BLaER1 (cell line): Measurements from ENCODE around the gene NT5DC2.

Source experiments
- H3K27ac ChIP-seq: shearing (Covaris generic); formaldehyde crosslinking; 2 replicates; pipeline ENCODE4 v1.8.1; 2022
- H3K27me3 ChIP-seq: shearing (Covaris generic); formaldehyde crosslinking; 2 replicates; pipeline ENCODE4 v1.8.1; 2022
- H3K36me3 ChIP-seq: shearing (Covaris generic); formaldehyde crosslinking; 2 replicates; pipeline ENCODE4 v1.8.1; 2022
- H3K4me1 ChIP-seq: shearing (Covaris generic); formaldehyde crosslinking; 2 replicates; pipeline ENCODE4 v1.8.1; 2022
- H3K4me2 ChIP-seq: shearing (Covaris generic); formaldehyde crosslinking; 2 replicates; pipeline ENCODE4 v1.8.1; 2022
- H3K4me3 ChIP-seq: shearing (Covaris generic); formaldehyde crosslinking; 2 replicates; pipeline ENCODE4 v1.8.1; 2022
- H3K9ac ChIP-seq: shearing (Covaris generic); formaldehyde crosslinking; 2 replicates; pipeline ENCODE4 v1.8.1; 2022
- H3K9me3 ChIP-seq: shearing (Covaris generic); formaldehyde crosslinking; 2 replicates; pipeline ENCODE4 v1.8.1; 2022
- H4K20me1 ChIP-seq: shearing (Covaris generic); formaldehyde crosslinking; 2 replicates; pipeline ENCODE4 v1.8.1; 2022
- Cebpa-rat ChIP-seq: shearing (Covaris generic); IDR thresholded peaks from 2 replicates; pipeline ENCODE4 v1.8.1; 2022

The NT5DC2 gene

GRCh38 chr3:52537726-52538421, 4.2 kb upstream of the NT5DC2 start:
- no peak for TF ChIP-seq Cebpa-rat
- H3K27me3 ChIP-seq = no peaks in the 10 kb centered on the region
- H3K36me3 ChIP-seq = peaks cover 37% of the 10 kb centered on the region
- H3K4me3 ChIP-seq = peak overlapping the region; percentile 81
- H4K20me1 ChIP-seq = peaks cover 49% of the 10 kb centered on the region
- H3K9me3 ChIP-seq = no peaks in the 10 kb centered on the region
- H3K9ac ChIP-seq = peak overlapping the region; percentile 87
- H3K4me2 ChIP-seq = peak overlapping the region; percentile 95
- H3K4me1 ChIP-seq = peaks cover 45% of the 10 kb centered on the region
- H3K27ac ChIP-seq = no peak overlapping the region

DNA sequence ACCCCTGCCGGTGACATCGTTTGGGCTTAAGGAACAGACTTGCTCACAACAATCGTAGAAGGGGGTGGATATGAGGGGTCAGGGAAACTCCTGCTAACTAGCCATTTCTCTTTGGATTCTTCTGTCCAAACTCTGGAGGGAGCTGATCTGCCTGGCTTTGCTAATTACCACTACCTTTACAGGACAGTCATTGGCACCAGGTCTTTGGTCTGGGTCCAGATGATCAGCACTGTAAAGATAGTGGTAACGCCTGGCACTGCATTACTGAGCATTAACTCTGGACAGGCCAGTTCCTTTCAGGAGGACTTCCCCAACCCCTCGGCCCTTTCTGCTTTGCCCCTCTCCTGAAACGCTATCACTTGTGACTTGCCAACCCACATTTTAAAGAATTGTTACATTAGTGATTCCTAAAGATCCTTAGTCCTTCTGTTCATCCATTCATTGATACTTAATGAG, 3.5 kb upstream of the NT5DC2 start:
- H3K27me3 ChIP-seq = no peaks in the 10 kb centered on the region
- no peaks in the 10 kb centered on the region for H3K9me3 ChIP-seq
- H3K9ac ChIP-seq = peak overlapping the region; percentile 87
- peak overlapping the region; percentile 81 for H3K4me3 ChIP-seq
- H3K4me2 ChIP-seq = peak overlapping the region; percentile 95
- peaks cover 47% of the 10 kb centered on the region for H4K20me1 ChIP-seq
- no peak for TF ChIP-seq Cebpa-rat
- peaks cover 34% of the 10 kb centered on the region for H3K36me3 ChIP-seq
- H3K4me1 ChIP-seq = peaks cover 52% of the 10 kb centered on the region
- peak overlapping the region; percentile 80 for H3K27ac ChIP-seq

- H3K4me3 ChIP-seq = peak within 1 kb of the TSS; percentile 81
- no peaks in the 10 kb centered on the region for H3K27me3 ChIP-seq
- peaks cover 28% of the 10 kb centered on the region for H3K36me3 ChIP-seq
- H3K4me2 ChIP-seq = peak within 1 kb of the TSS; percentile 95
- H3K4me1 ChIP-seq = peaks cover 58% of the 10 kb centered on the region
- H4K20me1 ChIP-seq = peaks cover 53% of the 10 kb centered on the region
- no peaks in the 10 kb centered on the region for H3K9me3 ChIP-seq
- H3K27ac ChIP-seq = peak within 1 kb of the TSS; percentile 80
- peak within 1 kb of the TSS; percentile 87 for H3K9ac ChIP-seq
- no peak for TF ChIP-seq Cebpa-rat
These were observed 2.9 kb upstream of the NT5DC2 start, which contains the start of gene UQCC5 for GRCh38 chr3:52536369-52537164. Gene UQCC5, plus strand, starts transcription at chr3:52536605. Its CDS starts 151 bp downstream, at chr3:52536756.

DNA sequence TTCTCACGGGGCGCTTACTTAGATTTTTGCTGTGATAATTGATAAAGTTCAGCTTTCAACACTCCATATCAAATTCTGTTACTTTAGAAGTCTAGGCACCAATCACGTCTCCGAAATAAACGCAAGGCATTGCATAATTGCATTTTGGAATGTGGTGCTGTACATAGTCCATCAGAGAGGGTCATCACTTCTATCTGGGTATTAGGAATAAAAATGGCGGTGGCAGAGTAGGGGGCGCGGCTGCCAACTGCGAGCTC, 2.4 kb upstream of the NT5DC2 start:
- peaks cover 64% of the 10 kb centered on the region for H3K4me1 ChIP-seq

GRCh38 chr3:52535411-52536111, 1.9 kb upstream of the NT5DC2 start:
- Histone ChIP-seq H3K27ac (no peak overlapping the region), H4K20me1 (peaks cover 53% of the 10 kb centered on the region), H3K4me3 (peak overlapping the region; percentile 25; the same call in 1 of the 2 replicates), H3K4me2 (peak overlapping the region; percentile 95), H3K36me3 (peaks cover 25% of the 10 kb centered on the region; the same call in 1 of the 2 replicates), H3K27me3 (no peaks in the 10 kb centered on the region), H3K9me3 (no peaks in the 10 kb centered on the region), H3K9ac (no peak overlapping the region), H3K4me1 (peaks cover 68% of the 10 kb centered on the region)
- TF ChIP-seq Cebpa-rat = no peak

More for the DNA sequence above, 2.4 kb upstream of the NT5DC2 start:
- no peak for TF ChIP-seq Cebpa-rat
- Histone ChIP-seq H4K20me1 (peaks cover 53% of the 10 kb centered on the region), H3K4me3 (peak overlapping the region; percentile 25; the same call in 1 of the 2 replicates), H3K9me3 (no peaks in the 10 kb centered on the region), H3K9ac (no peak overlapping the region), H3K27me3 (no peaks in the 10 kb centered on the region), H3K4me2 (peak overlapping the region; percentile 95), H3K36me3 (peaks cover 26% of the 10 kb centered on the region), H3K27ac (no peak overlapping the region)

GRCh38 chr3:52534281-52535183, 875 bp upstream of the NT5DC2 start:
- H3K27me3 ChIP-seq = no peaks in the 10 kb centered on the region
- H3K4me1 ChIP-seq = peaks cover 77% of the 10 kb centered on the region
- H3K4me2 ChIP-seq = peak overlapping the region; percentile 95
- peak overlapping the region; percentile 93 for H3K4me3 ChIP-seq
- no peaks in the 10 kb centered on the region for H3K9me3 ChIP-seq
- H4K20me1 ChIP-seq = peaks cover 54% of the 10 kb centered on the region
- peak overlapping the region; percentile 83 for H3K9ac ChIP-seq
- peak overlapping the region; percentile 82 for H3K27ac ChIP-seq
- no peak for TF ChIP-seq Cebpa-rat
- peaks cover 26% of the 10 kb centered on the region for H3K36me3 ChIP-seq

- Histone ChIP-seq H3K9ac (peak overlapping the region; percentile 93), H3K27me3 (no peaks in the 10 kb centered on the region), H3K4me2 (peak overlapping the region; percentile 88), H3K36me3 (peaks cover 32% of the 10 kb centered on the region), H4K20me1 (peaks cover 48% of the 10 kb centered on the region), H3K4me3 (peak overlapping the region; percentile 93), H3K27ac (peak overlapping the region; percentile 90), H3K9me3 (no peaks in the 10 kb centered on the region), H3K4me1 (peaks cover 63% of the 10 kb centered on the region)
- no peak for TF ChIP-seq Cebpa-rat
These were observed 627 bp downstream of the NT5DC2 start for GRCh38 chr3:52532838-52533622.

- peak overlapping the region; percentile 88 for H3K4me2 ChIP-seq
- peaks cover 45% of the 10 kb centered on the region for H4K20me1 ChIP-seq
- peak overlapping the region; percentile 93 for H3K9ac ChIP-seq
- no peak for TF ChIP-seq Cebpa-rat
- peak overlapping the region; percentile 93 for H3K4me3 ChIP-seq
- no peaks in the 10 kb centered on the region for H3K27me3 ChIP-seq
- peak overlapping the region; percentile 90 for H3K27ac ChIP-seq
- peaks cover 38% of the 10 kb centered on the region for H3K36me3 ChIP-seq
- peaks cover 57% of the 10 kb centered on the region for H3K4me1 ChIP-seq
- H3K9me3 ChIP-seq = no peaks in the 10 kb centered on the region
These were observed 1.2 kb downstream of the NT5DC2 start for GRCh38 chr3:52532517-52532837.
